Fibroblast of lung (primary cell): ENCODE results near the gene PXMP4.
"Not testable (repeated sequence)": the region's sequence is repeated elsewhere in the genome, so short reads cannot be mapped to it uniquely, and the experiment has no call there.

Experiments
- CTCF ChIP-seq, 2 donors: IDR thresholded peaks in 1 of 2; conservative IDR thresholded peaks in 1 of 2; 1 replicate in 1 of 2; 2 replicates in 1 of 2; pipeline ENCODE4 v1.5.1; 2011 to 2012; ENCODE audit warnings: low read length in 2 of 2, control low read depth in 1 of 2, inconsistent platforms in 1 of 2, low read depth in 1 of 2, mild to moderate bottlenecking in 1 of 2
- EZH2 ChIP-seq: IDR thresholded peaks from 2 replicates; pipeline ENCODE4 v1.5.1; 2012; ENCODE audit warnings: low read length, control low read depth, mild to moderate bottlenecking; ENCODE audit errors: missing control alignments

- TF ChIP-seq CTCF (conservative IDR thresholded peaks at IDR 0.05 in 1 of 2, IDR thresholded peaks at IDR 0.05 in 1 of 2; ENCODE audit: low read depth in 1 of 2, low read length in 2 of 2); EZH2: not testable (repeated sequence)
These were observed 35.9 kb upstream of the PXMP4 start for GRCh38 chr20:33755936-33756490.
